Effector memory CD4-positive, alpha-beta T cell (primary cell): Measurements from ENCODE around the gene DDX19B.
"Not testable (repeated sequence)": the region's sequence is repeated elsewhere in the genome, so short reads cannot be mapped to it uniquely, and the experiment has no call there.

Experiments
- DNase-seq, 3 donors: peaks; one replicate each; pipeline ENCODE4 v3.0.0-alpha.2; 2020
- H3K27ac ChIP-seq: 2 replicates; pipeline ENCODE4 v1.7.0; 2013; ENCODE audit warnings: mild to moderate bottlenecking, low read length, moderate library complexity; ENCODE audit not compliant: insufficient read depth, poor library complexity, severe bottlenecking
- H3K27me3 ChIP-seq: replicated peaks from 2 replicates; pipeline ENCODE4 v1.7.0; 2013; ENCODE audit warnings: mild to moderate bottlenecking, low read length; ENCODE audit not compliant: insufficient read depth, control insufficient read depth, poor library complexity, severe bottlenecking
- H3K36me3 ChIP-seq: 2 replicates; pipeline ENCODE4 v1.7.0; 2013; ENCODE audit warnings: mild to moderate bottlenecking, low read length, moderate library complexity; ENCODE audit not compliant: control insufficient read depth, insufficient read depth
- H3K4me1 ChIP-seq: 2 replicates; pipeline ENCODE4 v1.7.0; 2013; ENCODE audit warnings: low read length, mild to moderate bottlenecking; ENCODE audit not compliant: control insufficient read depth, insufficient read depth, poor library complexity, severe bottlenecking
- H3K4me3 ChIP-seq: 2 replicates; pipeline ENCODE4 v1.7.0; 2013; ENCODE audit warnings: low read length, low read depth, mild to moderate bottlenecking; ENCODE audit not compliant: insufficient read depth, poor library complexity, severe bottlenecking
- H3K9me3 ChIP-seq: 2 replicates; pipeline ENCODE4 v1.7.0; 2013; ENCODE audit warnings: mild to moderate bottlenecking, low read length, moderate library complexity; ENCODE audit not compliant: control insufficient read depth

The DDX19B gene

DNA sequence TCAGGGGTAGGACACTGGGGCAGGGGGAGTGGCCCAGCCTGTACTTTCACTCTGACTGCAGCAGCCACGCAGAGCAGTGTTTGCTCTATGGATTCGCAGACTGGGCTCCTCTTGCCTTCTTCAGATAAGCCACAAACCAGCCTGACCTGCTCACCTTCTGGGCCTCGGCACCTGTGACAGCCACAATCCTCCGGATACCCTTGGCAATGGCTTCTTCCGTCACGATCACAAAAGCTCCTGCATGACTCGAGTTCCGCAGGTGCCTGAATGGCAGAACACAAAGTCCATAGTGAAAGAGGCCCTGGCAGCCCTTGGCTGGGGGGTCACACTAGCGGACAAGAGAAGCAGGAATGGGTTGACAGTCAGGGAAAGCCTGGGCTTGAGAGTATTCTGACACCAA lies 43.4 kb upstream of the DDX19B start:
- Histone ChIP-seq H3K9me3 (no peaks in the 10 kb centered on the region), H3K4me3 (no peak overlapping the region), H3K36me3 (peaks cover 55% of the 10 kb centered on the region), H3K27me3 (no peaks in the 10 kb centered on the region), H3K27ac (no peak overlapping the region), H3K4me1 (no peaks in the 10 kb centered on the region)
- DNase-seq, result no peak

DNA sequence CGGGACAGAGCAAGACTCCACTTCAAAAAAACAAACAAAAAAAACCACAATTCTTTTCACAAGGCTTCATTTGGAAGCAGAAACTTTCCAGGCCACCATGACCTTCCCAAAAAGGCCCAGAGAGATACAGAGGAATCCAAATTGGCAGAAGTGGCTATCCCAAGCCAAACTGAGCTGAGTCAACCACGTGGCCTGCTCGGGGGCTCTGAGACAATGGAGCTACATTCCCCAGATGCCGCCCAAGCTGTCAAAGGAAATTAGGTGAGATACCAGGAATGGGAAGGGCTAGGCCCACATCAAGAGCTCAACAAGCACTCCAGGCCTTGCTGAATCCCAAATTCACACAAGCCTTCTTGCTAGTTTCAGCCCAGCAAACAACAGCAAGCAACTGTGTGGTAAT lies 41.6 kb upstream of the DDX19B start:
- DNase-seq, result no peak
- H3K27ac ChIP-seq, result no peak overlapping the region
- no peaks in the 10 kb centered on the region for H3K27me3 ChIP-seq
- no peaks in the 10 kb centered on the region for H3K9me3 ChIP-seq
- H3K4me3 ChIP-seq, result no peak overlapping the region
- H3K36me3 ChIP-seq, result peaks cover 71% of the 10 kb centered on the region
- no peaks in the 10 kb centered on the region for H3K4me1 ChIP-seq

DNA sequence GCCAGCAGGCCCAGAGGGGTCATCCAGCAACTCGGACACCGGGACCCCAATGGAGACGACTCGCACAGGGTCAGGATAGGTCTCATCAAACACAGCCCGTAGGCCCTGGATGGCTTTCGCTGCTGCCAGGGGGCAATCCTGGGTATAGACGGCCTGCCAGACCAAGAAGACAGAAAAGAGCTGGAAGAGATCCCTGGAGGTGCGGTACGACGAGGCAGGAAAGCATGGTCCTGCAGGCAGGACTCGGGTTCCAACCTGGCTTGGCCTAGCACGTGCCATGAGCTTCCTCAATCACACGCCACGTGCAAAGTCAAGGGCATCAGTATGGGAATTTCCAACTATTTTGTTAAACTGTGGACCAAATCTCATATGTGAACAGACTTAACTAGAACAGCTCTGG lies 40.9 kb upstream of the DDX19B start:
- H3K27ac ChIP-seq, result no peak overlapping the region
- H3K4me3 ChIP-seq, result no peak overlapping the region
- H3K36me3 ChIP-seq, result peaks cover 72% of the 10 kb centered on the region
- DNase-seq, result no peak
- H3K9me3 ChIP-seq, result no peaks in the 10 kb centered on the region
- H3K4me1 ChIP-seq, result no peaks in the 10 kb centered on the region
- no peaks in the 10 kb centered on the region for H3K27me3 ChIP-seq

DNA sequence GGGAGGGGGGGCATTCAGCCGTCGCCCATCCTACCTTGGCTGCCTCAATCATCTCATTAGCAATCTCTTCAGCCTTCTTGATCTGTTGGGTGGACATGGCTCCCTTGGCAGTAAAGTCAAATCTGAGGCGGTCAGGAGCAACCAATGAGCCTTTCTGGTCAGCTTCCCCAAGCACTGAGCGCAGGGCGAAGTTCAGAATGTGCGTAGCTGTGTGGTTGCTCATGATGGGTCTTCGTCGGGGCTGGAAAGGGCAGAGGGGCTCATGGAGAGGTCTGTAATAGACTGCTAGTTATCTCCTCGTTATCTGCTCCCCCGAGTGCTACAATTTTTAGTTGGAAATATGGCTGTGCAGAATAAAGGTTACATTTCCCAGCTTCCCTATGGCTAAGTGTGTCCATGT lies 40.0 kb upstream of the DDX19B start:
- no peak overlapping the region for H3K27ac ChIP-seq
- no peaks in the 10 kb centered on the region for H3K4me1 ChIP-seq
- H3K27me3 ChIP-seq, result no peaks in the 10 kb centered on the region
- H3K9me3 ChIP-seq, result no peaks in the 10 kb centered on the region
- no peak overlapping the region for H3K4me3 ChIP-seq
- DNase-seq, result no peak
- H3K36me3 ChIP-seq, result peaks cover 81% of the 10 kb centered on the region

DNA sequence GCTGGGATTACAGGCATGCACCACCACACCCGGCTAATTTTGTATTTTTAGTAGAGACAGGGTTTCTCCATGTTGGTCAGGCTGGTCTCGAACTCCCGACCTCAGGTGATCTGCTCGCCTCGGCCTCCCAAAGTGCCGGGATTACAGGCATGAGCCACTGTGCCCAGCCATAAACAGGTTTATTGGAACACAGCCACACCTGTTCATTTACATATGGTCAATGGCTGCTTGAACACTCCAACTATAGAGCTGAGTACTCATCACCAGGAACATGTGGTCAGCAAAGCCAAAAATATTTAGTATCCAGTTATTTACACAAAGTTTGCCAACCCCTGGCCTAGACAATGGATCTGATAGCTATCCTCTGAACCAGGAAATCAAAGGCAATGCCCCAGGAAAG lies 39.1 kb upstream of the DDX19B start:
- DNase-seq, H3K4me3 ChIP-seq, H3K9me3 ChIP-seq, H3K4me1 ChIP-seq, H3K27ac ChIP-seq, H3K27me3 ChIP-seq: not testable (repeated sequence)
- peaks cover 80% of the 10 kb centered on the region for H3K36me3 ChIP-seq

DNA sequence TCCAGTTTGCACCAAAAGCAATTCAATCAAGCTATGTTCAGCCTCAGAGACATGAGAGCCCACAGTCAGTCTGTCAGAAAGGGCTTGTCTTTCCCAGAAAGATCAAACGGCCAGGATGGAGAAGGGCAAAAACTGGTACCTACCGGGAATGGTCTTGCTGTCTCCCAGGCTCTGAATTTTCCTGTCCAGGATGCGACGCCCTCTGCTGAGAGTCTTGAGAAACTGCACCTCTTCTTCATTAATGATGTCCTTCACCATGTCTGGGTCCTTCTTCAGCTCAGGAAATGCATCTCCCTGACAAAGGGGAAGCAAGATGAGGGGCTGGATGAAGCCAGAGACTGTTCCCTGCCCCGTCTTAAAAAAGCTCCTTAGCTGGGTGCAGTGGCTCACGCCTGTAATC lies 31.5 kb upstream of the DDX19B start:
- Histone ChIP-seq H3K36me3 (peaks cover 74% of the 10 kb centered on the region), H3K4me1 (no peaks in the 10 kb centered on the region), H3K27ac (no peak overlapping the region), H3K9me3 (no peaks in the 10 kb centered on the region), H3K4me3 (no peak overlapping the region), H3K27me3 (no peaks in the 10 kb centered on the region)
- DNase-seq, result no peak

DNA sequence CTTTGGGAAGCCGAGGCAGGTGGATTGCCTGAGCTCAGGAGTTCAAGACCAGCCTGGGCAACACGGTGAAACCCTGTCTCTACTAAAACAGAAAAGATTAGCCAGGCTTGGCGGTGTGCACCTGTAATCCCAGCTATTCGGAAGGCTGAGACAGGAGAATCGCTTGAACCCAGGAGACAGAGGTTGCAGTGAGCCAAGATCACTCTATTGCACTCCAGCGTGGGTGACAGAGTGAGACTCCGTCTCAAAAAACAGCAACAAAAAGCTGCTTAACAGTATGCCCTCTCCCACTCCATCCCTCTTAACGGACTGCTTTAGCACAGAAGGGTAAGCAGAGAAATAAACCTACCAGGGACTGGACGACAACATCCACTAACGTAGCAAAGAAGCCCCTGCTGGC lies 31.1 kb upstream of the DDX19B start:
- not testable (repeated sequence) for DNase-seq, H3K4me1 ChIP-seq, H3K27me3 ChIP-seq, H3K4me3 ChIP-seq, H3K27ac ChIP-seq, H3K9me3 ChIP-seq
- H3K36me3 ChIP-seq, result peaks cover 72% of the 10 kb centered on the region

DNA sequence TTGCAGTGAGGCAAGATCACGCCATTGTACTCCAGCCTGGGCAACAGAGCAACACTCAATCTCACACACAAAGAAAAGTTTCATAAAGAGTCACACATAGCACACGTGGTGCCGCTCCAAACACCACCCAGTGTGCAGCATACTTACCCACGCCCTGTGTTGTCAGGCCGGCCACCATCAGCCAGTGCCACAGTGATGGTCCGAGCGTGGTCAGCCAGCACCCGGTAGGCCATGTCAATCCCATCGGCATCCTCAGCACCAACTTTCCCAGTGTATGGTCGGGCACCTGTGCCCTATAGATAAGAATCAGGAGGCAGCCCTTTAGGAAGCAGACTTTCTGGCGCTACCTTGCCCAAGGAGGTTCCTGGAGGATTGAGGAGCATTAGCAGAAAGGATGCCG lies 29.5 kb upstream of the DDX19B start:
- no peak overlapping the region for H3K4me3 ChIP-seq
- no peak for DNase-seq
- peaks cover 62% of the 10 kb centered on the region for H3K36me3 ChIP-seq
- no peaks in the 10 kb centered on the region for H3K4me1 ChIP-seq
- no peaks in the 10 kb centered on the region for H3K27me3 ChIP-seq
- no peak overlapping the region for H3K27ac ChIP-seq
- H3K9me3 ChIP-seq, result no peaks in the 10 kb centered on the region

DNA sequence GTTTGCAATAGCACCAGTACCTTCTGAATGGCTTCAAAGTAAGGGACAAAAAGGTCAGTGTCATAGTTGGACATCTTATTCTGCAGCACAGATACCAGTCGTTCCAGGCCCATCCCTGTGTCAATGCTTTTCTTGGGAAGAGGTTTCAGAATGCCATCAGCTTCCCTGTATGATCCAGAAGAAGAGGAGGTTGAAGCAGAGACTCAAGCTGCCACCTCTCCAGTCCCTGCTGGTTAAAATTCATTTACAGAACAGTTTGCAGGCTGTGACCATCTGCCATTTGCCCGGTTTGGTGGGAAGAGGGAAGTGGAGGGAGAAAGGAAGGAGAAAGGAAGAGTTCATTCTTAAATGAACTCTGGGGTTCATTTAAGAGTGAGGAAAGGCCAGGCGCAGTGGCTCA lies 28.8 kb upstream of the DDX19B start:
- Histone ChIP-seq H3K27ac (no peak overlapping the region), H3K27me3 (no peaks in the 10 kb centered on the region), H3K9me3 (no peaks in the 10 kb centered on the region), H3K4me1 (no peaks in the 10 kb centered on the region), H3K4me3 (no peak overlapping the region), H3K36me3 (peaks cover 54% of the 10 kb centered on the region)
- no peak for DNase-seq

DNA sequence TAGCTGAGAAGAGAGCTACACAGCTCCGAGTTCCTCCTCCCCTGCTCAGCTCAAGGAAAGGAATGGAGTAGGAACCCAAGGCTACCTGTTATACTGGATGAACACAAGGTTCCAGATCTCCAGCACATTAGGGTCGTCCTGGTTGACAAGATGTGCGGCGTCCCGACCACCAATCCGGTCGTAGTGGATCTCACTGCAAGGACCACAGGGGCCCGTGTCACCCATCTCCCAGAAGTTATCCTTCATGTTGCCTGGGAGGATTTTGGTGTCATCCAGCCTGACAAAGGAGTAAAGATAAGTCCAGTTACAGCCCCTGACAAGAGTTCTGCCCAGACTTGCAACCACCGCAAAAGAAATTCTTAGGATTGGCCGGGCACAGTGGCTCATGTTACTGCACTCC lies 27.3 kb upstream of the DDX19B start:
- H3K4me3 ChIP-seq, result no peak overlapping the region
- no peaks in the 10 kb centered on the region for H3K4me1 ChIP-seq
- H3K36me3 ChIP-seq, result peaks cover 54% of the 10 kb centered on the region
- DNase-seq, result no peak
- no peaks in the 10 kb centered on the region for H3K27me3 ChIP-seq
- H3K27ac ChIP-seq, result no peak overlapping the region
- H3K9me3 ChIP-seq, result no peaks in the 10 kb centered on the region

DNA sequence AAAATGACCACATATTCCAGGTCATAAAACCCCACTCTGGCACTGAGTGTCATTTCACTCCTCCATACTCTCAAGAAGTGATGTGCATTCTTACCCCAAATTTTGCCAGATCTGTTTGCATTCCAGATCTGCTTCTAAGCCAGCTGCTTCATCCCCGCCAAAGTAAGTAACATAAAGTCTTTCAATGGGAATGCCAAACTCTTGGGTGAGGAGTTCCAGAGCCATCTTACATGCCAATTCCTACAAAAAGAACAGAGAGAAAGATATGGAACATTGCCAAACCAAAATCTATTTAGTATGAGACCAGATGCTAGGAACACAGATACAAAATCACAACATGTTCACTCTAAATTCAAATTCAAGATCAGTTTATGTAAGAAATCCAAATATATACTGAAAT lies 22.6 kb upstream of the DDX19B start:
- no peak for DNase-seq
- peaks cover 44% of the 10 kb centered on the region for H3K36me3 ChIP-seq
- H3K27ac ChIP-seq, result no peak overlapping the region
- no peak overlapping the region for H3K4me3 ChIP-seq
- no peaks in the 10 kb centered on the region for H3K9me3 ChIP-seq
- H3K27me3 ChIP-seq, result no peaks in the 10 kb centered on the region
- H3K4me1 ChIP-seq, result no peaks in the 10 kb centered on the region
